ENCODE data around the gene CD226. TPM values are rescaled to one million over a fixed set of nuclear protein-coding genes. Genes with fewer than 3 reads are reported as not detected.

CD226 gene
- polyA plus RNA-seq, 1 of the 3 experiments (the other 2 are of a cell fraction): 0.56 TPM

DNA sequence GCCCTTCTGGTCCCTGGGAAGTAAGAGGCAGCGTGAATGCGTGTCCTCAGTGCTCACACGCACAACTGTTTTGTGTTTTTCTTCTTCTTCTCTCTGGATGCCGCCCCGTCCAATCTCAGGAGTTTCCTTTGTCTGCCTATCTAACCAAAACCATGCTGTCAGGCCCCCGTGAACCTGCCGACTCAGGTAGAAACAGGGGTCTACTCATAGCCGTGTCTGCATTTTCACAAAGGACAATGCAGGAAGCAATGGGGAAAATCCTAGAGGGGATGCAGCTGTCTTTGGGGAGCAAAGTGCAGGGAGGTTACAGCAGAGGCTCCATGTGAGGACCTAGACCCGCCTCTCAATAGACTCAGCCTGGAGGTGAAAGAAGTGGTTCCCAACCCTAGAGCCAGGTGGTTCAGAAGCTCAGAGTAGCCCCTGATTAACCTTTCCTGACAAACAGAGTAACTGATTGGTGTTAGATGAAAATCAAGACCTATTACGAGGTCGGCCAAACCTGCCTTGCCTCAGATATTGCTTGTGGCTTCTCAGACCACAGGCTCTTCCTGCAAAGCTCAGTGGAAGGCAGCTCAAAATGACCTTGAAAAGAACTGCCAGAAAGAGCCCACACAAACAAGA lies 49.3 kb downstream of the CD226 start:
- Histone ChIP-seq H3K9me3 (no peaks in the 10 kb centered on the region), H3K36me3 (replicated peaks in 1 of 2; ENCODE audit: control insufficient read depth in 1 of 2, insufficient read depth in 2 of 2, low read length in 1 of 2) (no peaks in the 10 kb centered on the region), H3K27ac (ENCODE audit: low read depth in 2 of 2, low read length in 1 of 2) (no peak overlapping the region), H3K4me2 (no peak overlapping the region), H3F3A (replicated peaks; ENCODE audit: insufficient read depth) (no peaks in the 10 kb centered on the region), H3K27me3 (ENCODE audit: insufficient read depth) (no peaks in the 10 kb centered on the region), H4K20me1 (ENCODE audit: insufficient read depth) (no peaks in the 10 kb centered on the region), H3K4me3 (ENCODE audit: low read depth in 2 of 2, low read length in 1 of 2) (no peak overlapping the region), H2AFZ (ENCODE audit: low read depth) (no peak overlapping the region), H3K9me2 (no peaks in the 10 kb centered on the region), H3K9ac (no peak overlapping the region), H3K4me1 (ENCODE audit: control insufficient read depth in 1 of 2, insufficient read depth in 2 of 2, low read depth in 1 of 2, low read length in 1 of 2) (no peaks in the 10 kb centered on the region), H3K79me2 (ENCODE audit: insufficient read depth) (no peaks in the 10 kb centered on the region)
- POLR2A ChIA-PET: interaction anchor here (0.7 kb wide), 1 partner anchor 10 kb away, joined by 3 read pairs; no protein-coding TSS in a partner anchor
- WGBS (ENCODE audit: low lambda C conversion rate): 76% methylated on average over 11 of the region's 11 CpGs
- CTCF ChIA-PET: no interaction called here
- TF ChIP-seq, protein P1, sequence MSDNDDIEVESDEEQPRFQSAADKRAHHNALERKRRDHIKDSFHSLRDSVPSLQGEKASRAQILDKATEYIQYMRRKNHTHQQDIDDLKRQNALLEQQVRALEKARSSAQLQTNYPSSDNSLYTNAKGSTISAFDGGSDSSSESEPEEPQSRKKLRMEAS (IDR thresholded peaks at IDR 0.05; ENCODE audit: low read depth): no peak
- TF ChIP-seq, protein P2, sequence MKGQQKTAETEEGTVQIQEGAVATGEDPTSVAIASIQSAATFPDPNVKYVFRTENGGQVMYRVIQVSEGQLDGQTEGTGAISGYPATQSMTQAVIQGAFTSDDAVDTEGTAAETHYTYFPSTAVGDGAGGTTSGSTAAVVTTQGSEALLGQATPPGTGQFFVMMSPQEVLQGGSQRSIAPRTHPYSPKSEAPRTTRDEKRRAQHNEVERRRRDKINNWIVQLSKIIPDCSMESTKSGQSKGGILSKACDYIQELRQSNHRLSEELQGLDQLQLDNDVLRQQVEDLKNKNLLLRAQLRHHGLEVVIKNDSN (IDR thresholded peaks at IDR 0.05; ENCODE audit: borderline replicate concordance, low read depth): no peak
- TF ChIP-seq, protein P3, sequence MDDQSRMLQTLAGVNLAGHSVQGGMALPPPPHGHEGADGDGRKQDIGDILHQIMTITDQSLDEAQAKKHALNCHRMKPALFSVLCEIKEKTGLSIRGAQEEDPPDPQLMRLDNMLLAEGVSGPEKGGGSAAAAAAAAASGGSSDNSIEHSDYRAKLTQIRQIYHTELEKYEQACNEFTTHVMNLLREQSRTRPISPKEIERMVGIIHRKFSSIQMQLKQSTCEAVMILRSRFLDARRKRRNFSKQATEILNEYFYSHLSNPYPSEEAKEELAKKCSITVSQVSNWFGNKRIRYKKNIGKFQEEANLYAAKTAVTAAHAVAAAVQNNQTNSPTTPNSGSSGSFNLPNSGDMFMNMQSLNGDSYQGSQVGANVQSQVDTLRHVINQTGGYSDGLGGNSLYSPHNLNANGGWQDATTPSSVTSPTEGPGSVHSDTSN (IDR thresholded peaks at IDR 0.05): no peak
- TF ChIP-seq POLR2AphosphoS5 (IDR thresholded peaks at IDR 0.05; ENCODE audit: low read depth, low read length) (no peak), JUND (IDR thresholded peaks at IDR 0.05) (no peak), TEAD4 (IDR thresholded peaks at IDR 0.05; ENCODE audit: borderline replicate concordance, insufficient read depth) (no peak), CHD2 (IDR thresholded peaks at IDR 0.05; ENCODE audit: low read length, partially characterized antibody) (no peak), RXRA (IDR thresholded peaks at IDR 0.05; ENCODE audit: borderline replicate concordance, low read depth) (no peak), RFX5 (IDR thresholded peaks at IDR 0.05; ENCODE audit: low read length) (no peak), MEF2A (IDR thresholded peaks at IDR 0.05; ENCODE audit: borderline replicate concordance, low read depth) (no peak), ELF1 (IDR thresholded peaks at IDR 0.05) (no peak), RAD21 (IDR thresholded peaks at IDR 0.05; ENCODE audit: low read length) (no peak), TCF12 (IDR thresholded peaks at IDR 0.05) (no peak), YY1 (IDR thresholded peaks at IDR 0.05; ENCODE audit: low read depth) (no peak)
- TF ChIP-seq, protein P4, sequence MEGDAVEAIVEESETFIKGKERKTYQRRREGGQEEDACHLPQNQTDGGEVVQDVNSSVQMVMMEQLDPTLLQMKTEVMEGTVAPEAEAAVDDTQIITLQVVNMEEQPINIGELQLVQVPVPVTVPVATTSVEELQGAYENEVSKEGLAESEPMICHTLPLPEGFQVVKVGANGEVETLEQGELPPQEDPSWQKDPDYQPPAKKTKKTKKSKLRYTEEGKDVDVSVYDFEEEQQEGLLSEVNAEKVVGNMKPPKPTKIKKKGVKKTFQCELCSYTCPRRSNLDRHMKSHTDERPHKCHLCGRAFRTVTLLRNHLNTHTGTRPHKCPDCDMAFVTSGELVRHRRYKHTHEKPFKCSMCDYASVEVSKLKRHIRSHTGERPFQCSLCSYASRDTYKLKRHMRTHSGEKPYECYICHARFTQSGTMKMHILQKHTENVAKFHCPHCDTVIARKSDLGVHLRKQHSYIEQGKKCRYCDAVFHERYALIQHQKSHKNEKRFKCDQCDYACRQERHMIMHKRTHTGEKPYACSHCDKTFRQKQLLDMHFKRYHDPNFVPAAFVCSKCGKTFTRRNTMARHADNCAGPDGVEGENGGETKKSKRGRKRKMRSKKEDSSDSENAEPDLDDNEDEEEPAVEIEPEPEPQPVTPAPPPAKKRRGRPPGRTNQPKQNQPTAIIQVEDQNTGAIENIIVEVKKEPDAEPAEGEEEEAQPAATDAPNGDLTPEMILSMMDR (IDR thresholded peaks at IDR 0.05): no peak
- TF ChIP-seq, protein P5, sequence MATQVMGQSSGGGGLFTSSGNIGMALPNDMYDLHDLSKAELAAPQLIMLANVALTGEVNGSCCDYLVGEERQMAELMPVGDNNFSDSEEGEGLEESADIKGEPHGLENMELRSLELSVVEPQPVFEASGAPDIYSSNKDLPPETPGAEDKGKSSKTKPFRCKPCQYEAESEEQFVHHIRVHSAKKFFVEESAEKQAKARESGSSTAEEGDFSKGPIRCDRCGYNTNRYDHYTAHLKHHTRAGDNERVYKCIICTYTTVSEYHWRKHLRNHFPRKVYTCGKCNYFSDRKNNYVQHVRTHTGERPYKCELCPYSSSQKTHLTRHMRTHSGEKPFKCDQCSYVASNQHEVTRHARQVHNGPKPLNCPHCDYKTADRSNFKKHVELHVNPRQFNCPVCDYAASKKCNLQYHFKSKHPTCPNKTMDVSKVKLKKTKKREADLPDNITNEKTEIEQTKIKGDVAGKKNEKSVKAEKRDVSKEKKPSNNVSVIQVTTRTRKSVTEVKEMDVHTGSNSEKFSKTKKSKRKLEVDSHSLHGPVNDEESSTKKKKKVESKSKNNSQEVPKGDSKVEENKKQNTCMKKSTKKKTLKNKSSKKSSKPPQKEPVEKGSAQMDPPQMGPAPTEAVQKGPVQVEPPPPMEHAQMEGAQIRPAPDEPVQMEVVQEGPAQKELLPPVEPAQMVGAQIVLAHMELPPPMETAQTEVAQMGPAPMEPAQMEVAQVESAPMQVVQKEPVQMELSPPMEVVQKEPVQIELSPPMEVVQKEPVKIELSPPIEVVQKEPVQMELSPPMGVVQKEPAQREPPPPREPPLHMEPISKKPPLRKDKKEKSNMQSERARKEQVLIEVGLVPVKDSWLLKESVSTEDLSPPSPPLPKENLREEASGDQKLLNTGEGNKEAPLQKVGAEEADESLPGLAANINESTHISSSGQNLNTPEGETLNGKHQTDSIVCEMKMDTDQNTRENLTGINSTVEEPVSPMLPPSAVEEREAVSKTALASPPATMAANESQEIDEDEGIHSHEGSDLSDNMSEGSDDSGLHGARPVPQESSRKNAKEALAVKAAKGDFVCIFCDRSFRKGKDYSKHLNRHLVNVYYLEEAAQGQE (IDR thresholded peaks at IDR 0.05; ENCODE audit: low read depth, low read length): no peak
- DNase-seq: no peak
